Testis (tissue), 3 donors: ENCODE measurements around the gene FAM221B. TPM values are rescaled to one million over a fixed set of nuclear protein-coding genes. Genes with fewer than 3 reads are reported as not detected.

Experiments
- DNase-seq: peaks from one replicate; pipeline ENCODE4 v3.0.0-alpha.2; 2019
- H3K27ac ChIP-seq, 2 donors: fragments of 200-600 bp; sonication (generic); one replicate each; pipeline ENCODE4 v1.5.1; 2019
- H3K27me3 ChIP-seq: fragments of 200-600 bp; sonication (generic); one replicate; pipeline ENCODE4 v1.5.1; 2019
- H3K36me3 ChIP-seq: fragments of 200-600 bp; sonication (generic); one replicate; pipeline ENCODE4 v1.5.1; 2017; ENCODE audit warnings: low read depth; ENCODE audit errors: missing control alignments
- H3K4me1 ChIP-seq: fragments of 200-600 bp; sonication (generic); one replicate; pipeline ENCODE4 v1.5.1; 2019
- H3K4me3 ChIP-seq, 2 donors: fragments of 200-600 bp; sonication (generic); one replicate each; pipeline ENCODE4 v1.5.1; 2017 to 2019
- H3K9me3 ChIP-seq: fragments of 200-600 bp; sonication (generic); one replicate; pipeline ENCODE4 v1.5.1; 2017
- POLR2A ChIP-seq: fragments of 450-650 bp; IDR thresholded peaks from one replicate; pipeline ENCODE4 v1.6.1; 2017; ENCODE audit warnings: antibody characterized with exemption, mild to moderate bottlenecking, moderate library complexity
- WGBS, 2 donors: methylation state at CpG; one replicate each; pipeline ENCODE4 v1.1.5; 2018; 5-methylcytosine and 5-hydroxymethylcytosine counted together
- intact Hi-C: fragments of 100-400 bp; cut with DNase I; formaldehyde crosslinking; loops from one replicate; pipeline ENCODE4 v1.15.1; 2023; ENCODE audit warnings: low total_unique reads
- polyA plus RNA-seq: library from polyadenylated mRNA; stranded (reverse); fragments of 350-450 nt; fragmentation: Illumina TruSeq; extraction: RNeasy Lipid Tissue Mini Kit (QIAGEN cat#74804); gene quantifications from one replicate; pipeline ENCODE4 v1.2.3, GENCODE V29; 2014; ENCODE audit warnings: low read depth, low replicate concordance; ENCODE audit not compliant: insufficient read depth
- total RNA-seq, 2 donors: library from RNA; depleted of rRNA; stranded (reverse); fragments of >200 nt; gene quantifications; one replicate each; pipeline ENCODE4 v1.2.3, GENCODE V29; 2016
- TF ChIP-seq, protein P1 (sequence below), 3 experiments: fragments of 450-650 bp in 2 of 3; fragments of 200-600 bp in 1 of 3; sonication (generic) in 1 of 3; IDR thresholded peaks; one replicate each; pipeline ENCODE4 v1.5.1; 2016 to 2019; ENCODE audit warnings: antibody characterized with exemption in 3 of 3, mild to moderate bottlenecking in 2 of 3, moderate library complexity in 1 of 3

Gene FAM221B
- total and polyA plus RNA-seq, 3 donors from 2014 or later, result 4.2 to 17.1 (median 7.2) TPM

DNA sequence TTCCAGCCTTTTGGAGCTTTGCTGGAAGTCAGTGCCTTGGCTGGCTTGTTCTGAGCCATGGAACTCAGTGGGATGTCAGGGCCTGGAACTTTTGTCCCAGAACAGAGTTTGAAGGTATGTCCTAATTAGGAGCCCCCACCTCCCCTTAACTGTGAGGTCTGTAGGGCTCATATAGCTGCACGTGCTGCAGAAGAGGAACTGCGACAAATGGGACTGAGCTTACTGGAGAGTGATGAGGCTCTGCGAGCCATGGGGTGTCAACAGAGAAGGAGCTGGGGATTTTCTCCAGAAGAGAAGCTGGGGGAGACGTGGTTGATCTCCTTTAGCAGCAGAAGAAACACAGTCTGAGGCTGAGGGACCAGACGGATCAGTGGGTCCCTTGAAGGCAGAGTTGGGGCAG, 11.4 kb upstream of the FAM221B start:
- Histone ChIP-seq H3K27me3 (no peaks in the 10 kb centered on the region), H3K4me1 (peaks cover 7% of the 10 kb centered on the region), H3K4me3 (no peak overlapping the region), H3K9me3 (no peaks in the 10 kb centered on the region), H3K27ac (no peak overlapping the region), H3K36me3 (no peaks in the 10 kb centered on the region)
- intact Hi-C loops, result no loop called here
- DNase-seq, result no peak
- 91 to 94% methylated on average over 5 of the region's 5 CpGs for WGBS, 2 donors
- TF ChIP-seq, protein P1, sequence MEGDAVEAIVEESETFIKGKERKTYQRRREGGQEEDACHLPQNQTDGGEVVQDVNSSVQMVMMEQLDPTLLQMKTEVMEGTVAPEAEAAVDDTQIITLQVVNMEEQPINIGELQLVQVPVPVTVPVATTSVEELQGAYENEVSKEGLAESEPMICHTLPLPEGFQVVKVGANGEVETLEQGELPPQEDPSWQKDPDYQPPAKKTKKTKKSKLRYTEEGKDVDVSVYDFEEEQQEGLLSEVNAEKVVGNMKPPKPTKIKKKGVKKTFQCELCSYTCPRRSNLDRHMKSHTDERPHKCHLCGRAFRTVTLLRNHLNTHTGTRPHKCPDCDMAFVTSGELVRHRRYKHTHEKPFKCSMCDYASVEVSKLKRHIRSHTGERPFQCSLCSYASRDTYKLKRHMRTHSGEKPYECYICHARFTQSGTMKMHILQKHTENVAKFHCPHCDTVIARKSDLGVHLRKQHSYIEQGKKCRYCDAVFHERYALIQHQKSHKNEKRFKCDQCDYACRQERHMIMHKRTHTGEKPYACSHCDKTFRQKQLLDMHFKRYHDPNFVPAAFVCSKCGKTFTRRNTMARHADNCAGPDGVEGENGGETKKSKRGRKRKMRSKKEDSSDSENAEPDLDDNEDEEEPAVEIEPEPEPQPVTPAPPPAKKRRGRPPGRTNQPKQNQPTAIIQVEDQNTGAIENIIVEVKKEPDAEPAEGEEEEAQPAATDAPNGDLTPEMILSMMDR (IDR thresholded peaks at IDR 0.05), result no peak
- TF ChIP-seq POLR2A, result no peak

DNA sequence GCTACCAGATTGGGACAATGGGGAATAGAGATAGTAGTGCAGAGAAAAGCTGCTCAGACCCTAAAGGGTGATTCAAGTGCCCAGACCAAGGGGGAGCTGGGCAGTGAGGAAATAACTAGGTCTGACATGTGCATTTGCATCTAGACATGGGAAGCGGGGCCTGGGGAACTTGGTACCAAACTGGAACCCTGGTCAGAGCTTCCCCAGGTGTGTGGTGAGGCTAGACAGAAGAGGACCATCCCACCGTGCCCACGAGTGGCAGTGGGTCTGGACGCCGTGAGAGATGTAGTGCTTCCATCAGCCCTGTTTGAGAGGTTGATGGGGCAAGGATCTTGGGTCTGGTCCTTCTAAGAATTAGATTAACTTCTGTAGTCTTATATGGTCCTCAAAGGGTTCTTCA, 8.1 kb upstream of the FAM221B start:
- no peak for TF ChIP-seq POLR2A
- TF ChIP-seq, protein P1 (IDR thresholded peaks at IDR 0.05), result no peak
- Histone ChIP-seq H3K4me1 (peaks cover 14% of the 10 kb centered on the region), H3K36me3 (no peaks in the 10 kb centered on the region), H3K4me3 (no peak overlapping the region), H3K27me3 (no peaks in the 10 kb centered on the region), H3K27ac (no peak overlapping the region), H3K9me3 (no peaks in the 10 kb centered on the region)
- intact Hi-C loops, result no loop called here
- WGBS, 2 donors, result 96 to 97% methylated on average over 5 of the region's 5 CpGs
- no peak for DNase-seq

DNA sequence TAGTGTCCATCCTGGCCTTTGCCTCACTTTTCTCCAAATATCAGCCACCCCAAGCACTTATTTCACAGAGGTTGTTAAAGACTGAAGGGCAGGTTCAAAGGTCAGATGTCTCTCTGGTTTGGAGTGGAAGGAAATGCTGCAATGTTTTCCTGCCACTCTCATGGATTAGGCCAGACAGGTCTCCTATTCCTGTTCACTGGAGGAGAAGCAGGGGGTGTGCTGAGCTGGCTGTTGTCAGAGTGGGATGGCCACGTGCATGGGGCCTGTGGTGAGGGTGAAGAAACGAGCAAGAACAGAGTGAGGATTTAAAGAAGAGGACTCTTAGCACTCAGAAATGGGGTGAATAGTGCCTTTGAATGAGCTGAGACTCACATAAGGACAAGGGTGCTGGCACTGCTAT, 7.2 kb upstream of the FAM221B start:
- DNase-seq, result no peak
- no peak overlapping the region for H3K27ac ChIP-seq
- no peaks in the 10 kb centered on the region for H3K36me3 ChIP-seq
- peaks cover 14% of the 10 kb centered on the region for H3K4me1 ChIP-seq
- TF ChIP-seq, protein P1 (IDR thresholded peaks at IDR 0.05), result no peak
- no peak for TF ChIP-seq POLR2A
- no peak overlapping the region for H3K4me3 ChIP-seq
- intact Hi-C loops, result no loop called here
- 97% methylated on average over 2 of the region's 2 CpGs for WGBS, 2 donors
- no peaks in the 10 kb centered on the region for H3K9me3 ChIP-seq
- no peaks in the 10 kb centered on the region for H3K27me3 ChIP-seq

DNA sequence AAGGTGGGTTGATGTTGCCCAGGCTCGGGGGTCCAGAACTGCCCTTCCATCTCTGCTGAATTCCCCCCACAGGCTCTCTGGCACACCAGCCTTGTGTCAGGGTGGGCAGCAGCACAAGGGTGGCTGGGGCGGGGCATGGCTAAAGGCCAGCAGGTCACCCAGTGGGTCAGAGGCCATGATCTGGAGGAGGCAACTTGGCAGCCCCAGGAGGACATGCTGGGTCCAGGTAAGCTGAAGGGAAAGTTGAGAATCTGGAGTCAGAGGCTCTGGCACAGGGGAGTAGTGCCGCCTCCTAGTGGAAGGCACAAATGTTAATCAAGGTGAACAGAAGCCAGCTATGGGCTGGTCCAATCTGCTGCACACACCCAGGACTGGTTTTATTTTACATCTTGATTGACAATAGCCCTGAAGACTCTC, 6.7 kb upstream of the FAM221B start:
- intact Hi-C loops, result no loop called here
- no peak for TF ChIP-seq POLR2A
- TF ChIP-seq, protein P1 (IDR thresholded peaks at IDR 0.05), result no peak
- 100% methylated on average over 2 to 3 of the region's 3 CpGs for WGBS, 2 donors
- Histone ChIP-seq H3K27ac (no peak overlapping the region), H3K4me1 (peaks cover 19% of the 10 kb centered on the region), H3K9me3 (no peaks in the 10 kb centered on the region), H3K4me3 (no peak overlapping the region), H3K36me3 (no peaks in the 10 kb centered on the region), H3K27me3 (no peaks in the 10 kb centered on the region)
- no peak for DNase-seq
